ENCODE results near the gene DYNC2LI1. TPM values are rescaled to one million over a fixed set of nuclear protein-coding genes. Genes with fewer than 3 reads are reported as not detected.

Gene DYNC2LI1
- total RNA-seq, 1 experiment from 2014 or later = 17.7 TPM

Other genes starting within 250 kb of the DYNC2LI1 start
- 33.6 and 43.1 TPM in 2 replicates for gene THADA, start 178.0 kb upstream of the DYNC2LI1 start, total RNA-seq (2014; rRNA removed)
- 1.9 and 2.7 TPM in 2 replicates for gene PLEKHH2, start 136.8 kb upstream of the DYNC2LI1 start, total RNA-seq (2014; rRNA removed)
- not detected in 2 replicates for gene C1GALT1C1L, start 97.6 kb upstream of the DYNC2LI1 start, total RNA-seq (2014; rRNA removed)
- gene ABCG5, start 64.8 kb downstream of the DYNC2LI1 start, total RNA-seq (2014; rRNA removed) = not detected in 2 replicates
- gene ABCG8, start 64.9 kb downstream of the DYNC2LI1 start, total RNA-seq (2014; rRNA removed) = not detected in 2 replicates
- 94.8 and 113 TPM in 2 replicates for gene LRPPRC, start 221.9 kb downstream of the DYNC2LI1 start, total RNA-seq (2014; rRNA removed)

Measured in PC-3 (cell line).